Ecto neural progenitor cell (in vitro differentiated cells): ENCODE data around the gene TMPRSS6.
"Not testable (repeated sequence)": the region's sequence is repeated elsewhere in the genome, so short reads cannot be mapped to it uniquely, and the experiment has no call there.

Experiments used
- DNase-seq: peaks from one replicate; pipeline ENCODE4 v3.0.0-alpha.2; 2018; ENCODE audit warnings: low spot score

Gene TMPRSS6

GRCh38 chr22:37088750-37089408 lies 20.6 kb downstream of the TMPRSS6 start:
- no peak for DNase-seq

- no peak for DNase-seq
Observed at GRCh38 chr22:37088108-37088605, 21.4 kb downstream of the TMPRSS6 start.

- DNase-seq: no peak
Observed at GRCh38 chr22:37086184-37086583, 23.3 kb downstream of the TMPRSS6 start.

GRCh38 chr22:37084385-37084784 lies 25.1 kb downstream of the TMPRSS6 start:
- DNase-seq: no peak

GRCh38 chr22:37083914-37084313 lies 25.6 kb downstream of the TMPRSS6 start:
- no peak for DNase-seq

- no peak for DNase-seq
Observed at GRCh38 chr22:37082251-37082873, 27.2 kb downstream of the TMPRSS6 start.

- DNase-seq: no peak
Observed at GRCh38 chr22:37080838-37081237, 28.7 kb downstream of the TMPRSS6 start.

- no peak for DNase-seq
Observed at GRCh38 chr22:37080438-37080837, 29.1 kb downstream of the TMPRSS6 start.

GRCh38 chr22:37079668-37080171 lies 29.8 kb downstream of the TMPRSS6 start:
- no peak for DNase-seq

- DNase-seq: no peak
Observed at GRCh38 chr22:37079158-37079557, 30.4 kb downstream of the TMPRSS6 start.

GRCh38 chr22:37077802-37078448 lies 31.6 kb downstream of the TMPRSS6 start:
- peak; percentile 86 for DNase-seq

GRCh38 chr22:37075822-37076433 lies 33.6 kb downstream of the TMPRSS6 start:
- no peak for DNase-seq

- no peak for DNase-seq
Observed at GRCh38 chr22:37075046-37075445, 34.5 kb downstream of the TMPRSS6 start.

GRCh38 chr22:37074537-37074936 lies 35.0 kb downstream of the TMPRSS6 start:
- DNase-seq: no peak

- no peak for DNase-seq
Observed at GRCh38 chr22:37072673-37073072, 36.8 kb downstream of the TMPRSS6 start.

GRCh38 chr22:37071850-37072592 lies 37.5 kb downstream of the TMPRSS6 start:
- DNase-seq: not testable (repeated sequence)

- no peak for DNase-seq
Observed at GRCh38 chr22:37070744-37071143, 38.8 kb downstream of the TMPRSS6 start.

GRCh38 chr22:37070334-37070733 lies 39.2 kb downstream of the TMPRSS6 start:
- no peak for DNase-seq

- no peak for DNase-seq
Observed at GRCh38 chr22:37069719-37070118, 39.8 kb downstream of the TMPRSS6 start.

- no peak for DNase-seq
Observed at GRCh38 chr22:37069319-37069718, 40.2 kb downstream of the TMPRSS6 start.

GRCh38 chr22:37068859-37069258 lies 40.7 kb downstream of the TMPRSS6 start:
- peak; percentile 71 for DNase-seq

GRCh38 chr22:37067428-37067827 lies 42.1 kb downstream of the TMPRSS6 start:
- DNase-seq: no peak
